HuH-7 (cell line): ENCODE data around the gene PLA2G4A.

ENCODE experiments used
- DNase-seq: peaks from one replicate; pipeline ENCODE4 v3.0.0; 2011; ENCODE audit warnings: low spot score

The PLA2G4A gene

GRCh38 chr1:186828611-186829454 is at the start of gene PLA2G4A:
PLA2G4A (plus strand) TSS chr1:186828949; CDS start chr1:186854355, 25,406 bp downstream.
- DNase-seq = no peak

- no peak for DNase-seq
These were observed 48.7 kb upstream of the PLA2G4A start for GRCh38 chr1:186780076-186780475.

GRCh38 chr1:186781730-186782129 is 47.0 kb upstream of the PLA2G4A start:
- DNase-seq = no peak

GRCh38 chr1:186782791-186783190 is 46.0 kb upstream of the PLA2G4A start:
- no peak for DNase-seq

- DNase-seq = no peak
These were observed 45.6 kb upstream of the PLA2G4A start for GRCh38 chr1:186783193-186783592.

GRCh38 chr1:186785503-186785902 is 43.2 kb upstream of the PLA2G4A start:
- DNase-seq = no peak

GRCh38 chr1:186790101-186790500 is 38.6 kb upstream of the PLA2G4A start:
- DNase-seq = no peak

GRCh38 chr1:186792870-186793581 is 35.7 kb upstream of the PLA2G4A start:
- no peak for DNase-seq

- no peak for DNase-seq
These were observed 35.2 kb upstream of the PLA2G4A start for GRCh38 chr1:186793582-186793927.

- no peak for DNase-seq
These were observed 29.6 kb upstream of the PLA2G4A start for GRCh38 chr1:186798960-186799688.

- no peak for DNase-seq
These were observed 29.1 kb upstream of the PLA2G4A start for GRCh38 chr1:186799689-186800054.

- no peak for DNase-seq
These were observed 26.4 kb upstream of the PLA2G4A start for GRCh38 chr1:186802388-186802787.

- no peak for DNase-seq
These were observed 24.1 kb upstream of the PLA2G4A start for GRCh38 chr1:186804679-186805078.

- peak; percentile 13 for DNase-seq
These were observed 22.3 kb upstream of the PLA2G4A start for GRCh38 chr1:186806477-186806876.

GRCh38 chr1:186807163-186807562 is 21.6 kb upstream of the PLA2G4A start:
- no peak for DNase-seq

- no peak for DNase-seq
These were observed 16.9 kb upstream of the PLA2G4A start for GRCh38 chr1:186811892-186812291.

- no peak for DNase-seq
These were observed 16.2 kb upstream of the PLA2G4A start for GRCh38 chr1:186812570-186812969.

- no peak for DNase-seq
These were observed 15.3 kb upstream of the PLA2G4A start for GRCh38 chr1:186813420-186813819.

- no peak for DNase-seq
These were observed 9.6 kb upstream of the PLA2G4A start for GRCh38 chr1:186819126-186819525.

- DNase-seq = no peak
These were observed 9.2 kb upstream of the PLA2G4A start for GRCh38 chr1:186819563-186819962.

GRCh38 chr1:186829686-186830587 is 1.2 kb downstream of the PLA2G4A start:
- no peak for DNase-seq

GRCh38 chr1:186831168-186831567 is 2.4 kb downstream of the PLA2G4A start:
- no peak for DNase-seq
